GM18499 (cell line): ENCODE results near the gene ATP6V1G3.
"Not testable (repeated sequence)": the region's sequence is repeated elsewhere in the genome, so short reads cannot be mapped to it uniquely, and the experiment has no call there.

Experiments
- ATAC-seq: cut with Tn5 transposase; IDR thresholded peaks from one replicate; pipeline ENCODE4 v1.9.1; 2021; ENCODE audit warnings: moderate number of reproducible peaks; ENCODE audit not compliant: insufficient read depth, unreplicated experiment

The ATP6V1G3 gene

DNA sequence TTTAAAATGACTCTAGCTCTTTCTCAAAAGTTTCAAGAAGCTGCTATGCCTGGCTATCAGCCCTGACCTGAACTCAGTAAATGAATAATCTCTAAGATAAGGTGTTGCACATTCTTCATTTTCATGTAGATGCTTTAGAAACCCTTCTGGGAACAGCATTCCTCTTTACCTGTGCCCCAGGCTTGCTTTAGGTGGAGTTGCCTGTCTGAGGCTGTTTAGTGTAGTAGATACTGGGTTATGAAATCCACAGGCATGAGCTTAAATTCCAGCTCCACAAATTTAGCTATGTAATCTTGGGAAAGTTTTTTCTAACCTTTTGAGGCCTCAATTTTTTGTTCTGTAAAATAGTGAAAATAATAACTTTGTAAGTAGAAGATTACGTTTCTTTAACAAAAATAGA is 41.6 kb downstream of the ATP6V1G3 start:
- ATAC-seq = no peak

- ATAC-seq = no peak
These were observed 42.4 kb downstream of the ATP6V1G3 start for GRCh38 chr1:198498103-198498385.

DNA sequence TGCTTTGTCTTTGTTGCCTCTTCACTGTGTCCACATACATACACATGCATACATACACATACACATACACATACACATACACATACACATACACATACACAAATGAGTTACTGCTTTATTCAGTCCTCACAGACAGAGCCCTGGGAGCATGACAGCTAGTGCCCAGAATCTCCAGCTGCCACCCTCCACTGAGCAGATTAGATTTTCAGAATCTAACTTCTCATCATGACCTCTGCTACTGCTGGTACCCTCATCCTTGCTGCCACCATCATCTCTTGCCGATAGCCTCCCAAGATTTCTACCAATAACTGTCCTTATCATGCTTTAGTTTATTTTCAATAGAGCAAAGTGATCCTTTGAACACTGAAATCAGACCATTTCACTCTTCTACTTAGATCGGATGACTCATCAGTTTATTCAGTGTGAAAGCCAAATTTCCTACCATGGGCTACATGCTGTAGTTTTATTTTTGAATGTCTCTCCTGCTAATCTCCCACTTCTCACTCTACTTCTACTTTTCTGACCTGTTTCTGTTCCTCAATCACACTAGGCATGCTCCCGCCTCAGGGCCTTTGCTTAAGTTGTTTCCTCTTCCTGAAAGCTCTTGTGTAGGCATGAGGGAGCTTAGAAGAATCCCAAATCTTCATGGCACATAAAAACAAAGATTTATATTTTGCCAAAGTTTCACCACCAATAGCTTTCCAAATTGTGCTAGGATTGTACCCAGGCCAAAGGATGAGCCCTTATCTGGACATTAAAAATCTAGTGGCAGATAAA is 43.0 kb downstream of the ATP6V1G3 start:
- ATAC-seq = no peak

DNA sequence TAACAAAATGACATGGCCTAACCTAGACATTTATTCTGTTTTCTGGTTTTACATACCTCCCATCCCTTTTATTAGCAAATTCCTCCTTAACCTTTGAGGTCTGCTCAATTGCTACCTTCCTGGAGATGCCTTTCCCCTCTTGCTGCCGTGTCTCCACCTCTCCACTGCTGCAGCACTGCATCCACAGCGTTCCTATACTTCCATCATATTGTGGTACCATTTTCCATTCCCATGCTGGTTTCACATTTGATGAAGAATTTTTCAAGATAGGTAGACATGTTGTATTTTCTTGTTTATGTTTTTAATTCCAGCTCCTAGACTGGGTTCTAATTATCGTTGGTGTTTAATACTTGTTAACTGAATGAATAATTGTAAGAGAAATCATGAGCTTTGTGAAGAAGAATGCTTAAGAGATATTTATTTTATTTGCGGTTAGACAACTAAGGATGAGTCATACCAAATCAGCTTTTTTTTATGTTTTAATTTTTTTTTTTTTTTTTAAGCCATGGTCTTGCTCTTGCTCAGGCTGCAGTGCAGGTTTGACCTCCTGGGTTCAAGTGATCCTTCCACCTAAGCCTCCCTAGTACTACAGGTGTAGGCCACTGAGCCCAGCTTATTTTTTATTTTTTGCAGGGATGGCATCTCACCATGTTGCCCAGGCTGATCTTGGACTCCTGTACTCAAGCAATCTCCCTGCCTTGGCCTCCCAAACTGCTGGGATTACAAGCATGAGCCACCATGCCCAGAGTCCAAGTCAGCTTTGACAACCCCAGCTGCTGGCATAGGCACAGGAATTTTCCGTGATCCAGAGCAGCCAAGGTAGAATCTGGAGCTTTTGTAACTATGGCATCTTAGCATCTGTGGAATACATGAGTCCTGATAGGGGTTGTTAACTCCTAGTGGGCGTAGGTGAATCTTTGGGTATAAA is 44.0 kb downstream of the ATP6V1G3 start:
- ATAC-seq = no peak

DNA sequence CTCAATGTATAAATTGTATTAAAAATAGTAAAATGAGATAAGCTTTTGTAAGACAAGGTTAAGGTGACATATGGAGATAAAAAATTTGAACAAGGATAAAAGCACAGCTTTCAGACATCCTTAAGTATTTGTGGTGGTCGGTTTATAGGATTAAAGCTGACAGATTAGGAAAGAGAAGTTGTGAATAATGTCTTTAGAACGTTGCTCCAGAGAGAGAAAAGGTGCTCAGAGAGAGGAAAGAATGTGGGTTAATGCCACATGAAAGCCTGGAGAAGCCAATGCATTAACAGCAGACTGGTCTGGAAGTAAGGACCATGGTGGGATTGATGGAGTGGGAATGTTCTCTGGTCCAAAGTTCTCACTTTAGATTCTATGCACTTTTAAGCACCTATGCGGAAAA is 44.8 kb downstream of the ATP6V1G3 start:
- no peak for ATAC-seq

- no peak for ATAC-seq
These were observed 45.8 kb downstream of the ATP6V1G3 start for GRCh38 chr1:198494658-198495103.

GRCh38 chr1:198494139-198494538 is 46.3 kb downstream of the ATP6V1G3 start:
- no peak for ATAC-seq

- ATAC-seq = no peak
These were observed 47.2 kb downstream of the ATP6V1G3 start for GRCh38 chr1:198493329-198493728.

- no peak for ATAC-seq
These were observed 47.6 kb downstream of the ATP6V1G3 start for GRCh38 chr1:198492872-198493271.

DNA sequence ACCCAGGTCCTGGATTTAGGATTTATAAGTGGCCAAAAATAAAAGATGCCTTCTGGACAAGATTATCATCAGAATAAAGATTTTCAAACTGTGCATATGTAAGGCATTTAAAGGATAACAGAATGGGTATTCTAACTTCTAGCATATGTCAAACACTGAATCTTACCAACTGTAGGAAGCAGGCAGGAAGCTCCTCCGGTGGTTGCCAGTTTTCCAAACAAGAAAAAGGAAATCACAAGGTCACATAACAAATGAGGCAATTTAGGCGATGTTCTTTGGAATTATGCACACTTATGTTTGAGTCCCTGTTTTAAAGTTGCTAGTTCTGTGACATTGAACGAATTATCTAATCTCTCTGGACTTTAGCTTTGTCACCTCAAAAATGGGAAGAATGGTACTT is 48.9 kb downstream of the ATP6V1G3 start:
- no peak for ATAC-seq

DNA sequence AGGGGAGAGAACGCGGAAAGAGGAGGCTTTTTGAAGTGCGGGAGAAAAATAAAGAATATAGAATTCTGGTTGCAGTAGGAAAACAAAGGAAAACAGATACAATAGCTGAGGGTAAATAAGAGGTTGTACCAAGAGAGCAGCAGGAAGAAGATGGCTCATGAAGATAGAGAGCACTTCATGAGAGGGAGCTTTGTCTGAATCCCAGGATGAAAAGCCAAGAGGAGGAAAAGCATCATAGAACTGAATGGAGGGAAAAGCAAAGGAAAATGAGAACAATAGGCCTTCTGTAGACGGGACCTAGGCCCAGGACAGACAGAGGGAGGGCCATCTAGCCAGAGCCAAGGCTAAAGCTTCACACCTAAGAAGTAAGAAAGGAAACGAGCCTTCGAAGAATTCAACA is 49.5 kb downstream of the ATP6V1G3 start:
- no peak for ATAC-seq

GRCh38 chr1:198490224-198490623 is 50.3 kb downstream of the ATP6V1G3 start:
- no peak for ATAC-seq

DNA sequence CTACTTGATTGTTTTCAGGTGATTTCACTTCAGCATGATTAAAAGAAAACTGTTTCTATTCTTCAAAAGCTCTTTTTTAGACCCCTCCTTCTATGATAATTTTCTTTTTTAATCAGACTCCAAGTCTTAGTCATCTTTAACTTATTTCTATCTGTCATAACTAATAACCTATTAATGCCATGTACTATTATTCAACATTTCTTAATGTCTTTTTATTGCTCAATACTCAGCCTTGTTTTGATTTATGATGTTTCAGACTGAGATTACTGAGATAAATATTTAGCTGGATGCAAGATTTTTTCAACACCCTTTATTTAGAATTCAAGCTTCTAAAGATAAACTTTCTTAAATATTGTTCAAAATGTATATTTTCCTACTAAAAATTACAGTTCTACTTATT is 53.6 kb downstream of the ATP6V1G3 start:
- no peak for ATAC-seq

- no peak for ATAC-seq
These were observed 56.8 kb downstream of the ATP6V1G3 start for GRCh38 chr1:198483645-198484044.

DNA sequence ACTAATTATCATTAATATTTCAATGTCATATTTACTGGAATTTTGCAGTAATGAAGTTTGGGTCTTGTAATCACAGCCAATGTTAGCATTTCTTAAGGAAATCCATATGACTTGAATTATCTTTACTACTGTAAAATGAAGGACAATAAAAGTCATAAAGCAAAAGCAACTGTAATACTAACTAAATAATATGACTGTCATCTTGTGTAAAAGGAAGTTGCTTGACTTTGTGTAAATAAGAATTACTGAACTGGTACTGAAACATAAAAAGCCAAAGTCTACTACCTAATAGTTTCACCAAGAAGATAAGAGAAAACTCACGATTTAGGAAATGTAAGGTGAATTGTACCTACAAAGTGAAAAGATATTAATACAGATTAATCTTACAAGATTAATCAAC is 57.5 kb downstream of the ATP6V1G3 start:
- no peak for ATAC-seq

DNA sequence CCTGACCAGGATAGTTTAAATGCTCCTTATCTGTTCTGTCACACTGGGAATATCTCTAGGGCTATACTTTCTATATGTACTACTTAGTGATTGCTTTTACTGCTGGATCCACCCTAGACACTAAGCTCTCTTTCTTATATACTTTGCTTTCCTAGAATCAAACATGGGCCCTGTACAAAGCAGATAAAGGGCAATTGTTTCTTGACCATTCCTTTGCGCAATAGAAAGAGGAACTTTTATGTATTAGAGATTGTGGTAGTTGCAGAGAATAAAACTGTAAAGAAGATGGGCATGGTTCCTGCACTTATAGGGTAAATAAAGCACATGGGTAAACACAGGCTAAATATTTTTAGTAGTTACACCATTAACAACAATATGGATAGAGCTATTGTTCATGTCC is 58.8 kb downstream of the ATP6V1G3 start:
- ATAC-seq = no peak

- no peak for ATAC-seq
These were observed 59.6 kb downstream of the ATP6V1G3 start for GRCh38 chr1:198480876-198481275.

DNA sequence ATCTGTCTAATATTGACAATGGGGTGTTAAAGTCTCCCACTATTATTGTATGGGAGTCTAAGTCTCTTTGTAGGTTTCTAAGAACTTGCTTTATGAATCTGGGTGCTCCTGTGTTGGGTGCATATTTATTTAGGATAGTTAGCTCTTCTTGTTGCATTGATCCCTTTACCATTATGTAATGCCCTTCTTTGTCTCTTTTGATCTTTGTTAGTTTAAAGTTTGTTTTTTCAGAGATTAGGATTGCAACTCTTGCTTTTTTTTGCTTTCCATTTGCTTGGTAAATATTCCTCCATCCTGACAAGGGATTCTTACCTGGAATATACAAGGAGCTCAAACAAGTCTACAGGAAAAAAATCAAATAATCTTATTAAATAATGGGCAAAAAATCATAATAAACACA is 63.1 kb downstream of the ATP6V1G3 start:
- ATAC-seq = not testable (repeated sequence)
